ENCODE results near the gene TGIF1.
A peak's percentile ranks its signal among the peaks of the same experiment; 100 is the strongest.

Gene TGIF1

GRCh38 chr18:3486512-3486911 is 36.5 kb downstream of the TGIF1 start:
- no peak for DNase-seq

DNA sequence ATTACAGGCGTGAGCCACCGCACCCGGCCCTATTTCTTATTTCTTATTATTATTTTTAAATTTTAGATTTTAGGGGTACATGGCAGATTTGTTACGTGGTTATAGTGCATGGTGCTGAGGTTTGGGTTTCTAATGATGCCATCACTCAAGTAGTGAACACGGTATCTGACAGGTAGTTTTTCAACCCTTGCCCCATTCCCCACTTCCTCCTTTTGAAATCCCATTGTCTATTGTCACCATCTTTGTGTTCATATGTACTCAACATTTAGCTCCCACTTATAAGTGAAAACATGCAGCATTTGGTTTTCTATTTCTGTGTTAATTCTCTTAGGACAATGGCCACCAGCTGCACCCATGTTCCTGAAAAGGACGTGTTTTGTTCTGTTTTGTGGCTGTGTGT is 39.5 kb downstream of the TGIF1 start:
- no peak for DNase-seq

GRCh38 chr18:3491981-3492555 is 42.1 kb downstream of the TGIF1 start:
- no peak for DNase-seq

DNA sequence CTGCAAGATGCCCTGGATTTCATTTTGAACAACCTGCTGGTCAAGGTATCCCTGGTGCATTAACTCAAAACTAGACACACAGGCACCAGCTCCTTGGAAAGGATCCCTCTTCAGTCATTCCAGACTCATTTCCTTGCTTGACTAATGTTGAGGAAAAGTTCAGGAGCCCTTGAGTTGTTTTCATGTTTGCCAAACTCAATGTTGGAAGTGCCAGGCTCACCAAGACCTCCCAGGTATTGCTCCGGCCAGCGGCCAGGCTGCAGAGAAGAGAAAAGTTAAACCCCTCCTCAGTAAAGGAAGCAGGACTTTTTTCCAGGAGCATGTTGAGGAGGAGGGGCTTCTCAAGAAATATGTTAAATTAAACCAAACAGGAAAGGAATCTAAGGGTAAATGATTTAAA is 42.7 kb downstream of the TGIF1 start:
- no peak for DNase-seq

DNA sequence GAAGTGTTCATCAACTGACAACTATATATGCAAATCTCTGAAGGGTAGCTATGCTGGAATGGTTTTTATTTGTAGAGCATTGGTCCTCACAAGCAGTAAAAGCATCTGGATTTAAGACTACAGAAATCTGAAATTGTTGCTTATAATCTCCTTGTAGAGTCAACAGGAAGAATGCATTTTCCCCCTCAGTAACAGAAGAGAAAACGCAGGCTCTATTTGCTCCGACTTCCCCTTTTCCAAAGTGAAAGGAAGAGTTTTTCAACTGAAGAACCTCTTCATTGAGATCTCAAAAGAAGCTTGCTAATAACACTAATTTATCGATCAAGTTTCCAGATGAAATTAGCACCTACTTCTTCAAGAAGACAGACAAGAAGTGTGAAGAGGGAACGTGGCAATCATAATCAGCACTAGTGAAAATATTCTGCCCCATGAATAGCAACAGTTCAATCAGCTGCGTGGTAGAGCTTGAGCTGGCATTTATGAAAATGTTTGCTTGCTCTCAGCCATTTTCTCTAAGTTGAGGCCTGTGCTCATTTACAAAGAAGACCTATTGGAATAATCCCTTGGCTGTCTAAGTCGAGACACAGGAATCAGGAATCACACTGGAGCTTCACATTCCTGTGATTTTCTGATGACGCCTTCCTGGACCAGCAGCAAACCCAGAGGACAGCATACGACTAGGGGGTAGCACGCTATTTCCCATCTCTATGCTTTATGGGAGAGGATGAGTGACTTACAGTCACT is 43.7 kb downstream of the TGIF1 start:
- no peak for DNase-seq

- DNase-seq, result no peak
Observed at GRCh38 chr18:3494245-3494526, 44.2 kb downstream of the TGIF1 start.

GRCh38 chr18:3494569-3494968 is 44.6 kb downstream of the TGIF1 start:
- no peak for DNase-seq

GRCh38 chr18:3495691-3496430 is 45.9 kb downstream of the TGIF1 start:
- DNase-seq, result no peak

DNA sequence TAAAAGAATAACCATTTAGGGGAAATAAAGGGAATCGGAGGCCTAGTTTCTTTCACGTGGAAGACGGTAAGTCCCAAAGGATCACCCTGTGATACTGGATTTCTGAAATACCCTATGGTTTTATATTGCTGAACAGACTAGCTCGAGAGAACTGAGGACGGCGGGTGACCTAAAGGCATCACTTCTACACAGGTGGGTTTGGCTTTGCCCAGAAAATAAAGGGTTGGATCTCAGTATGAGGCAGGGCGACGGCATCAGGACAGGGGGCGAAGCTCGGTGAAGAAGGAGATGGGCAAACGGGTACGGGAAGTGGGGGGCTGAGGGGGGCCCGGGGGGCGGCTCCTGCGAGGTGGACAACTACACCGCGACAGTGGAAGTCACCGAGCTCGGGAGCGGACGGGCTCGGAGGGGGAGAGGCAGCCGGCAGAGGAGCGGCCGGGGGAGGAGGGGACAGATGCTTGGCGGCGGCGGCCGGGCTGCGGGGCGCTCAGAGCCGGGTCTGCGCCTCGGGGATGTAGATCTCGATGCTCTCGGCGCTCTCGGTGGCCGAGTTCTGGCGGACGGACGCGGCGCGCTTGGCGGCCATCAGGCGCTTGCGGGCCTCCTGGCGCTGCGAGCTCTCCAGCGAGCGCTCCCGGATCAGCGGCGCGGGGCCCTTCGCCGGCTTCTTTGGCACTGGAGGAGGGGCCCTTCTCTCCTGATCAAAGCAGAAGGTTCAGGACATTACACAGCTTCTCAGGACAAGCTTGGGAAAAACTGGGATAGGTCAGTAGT is 48.9 kb downstream of the TGIF1 start:
- no peak for DNase-seq

DNA sequence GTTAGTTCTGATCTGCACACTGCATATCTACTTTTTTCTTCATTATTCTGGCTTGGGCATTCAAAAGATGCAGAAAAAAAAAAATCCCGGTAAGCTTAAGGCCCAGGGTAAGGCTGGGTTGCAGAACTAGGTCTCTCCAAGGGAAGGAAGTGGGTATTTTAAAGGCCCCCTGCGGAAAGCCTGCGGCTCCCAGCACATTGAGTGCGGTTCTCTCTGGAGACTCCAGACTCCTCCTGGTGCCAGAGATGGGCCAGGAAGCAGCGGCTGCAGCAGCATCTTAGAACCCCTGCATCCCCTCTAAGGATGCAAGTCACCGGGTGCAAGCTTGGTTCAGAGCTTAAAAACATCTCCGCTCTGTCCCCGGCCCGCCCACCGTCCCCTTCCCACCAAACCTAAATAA is 49.5 kb downstream of the TGIF1 start:
- DNase-seq, result no peak

- no peak for DNase-seq
Observed at GRCh38 chr18:3500016-3500415, 50.0 kb downstream of the TGIF1 start.

GRCh38 chr18:3502650-3503049 is 52.7 kb downstream of the TGIF1 start:
- DNase-seq, result no peak

DNA sequence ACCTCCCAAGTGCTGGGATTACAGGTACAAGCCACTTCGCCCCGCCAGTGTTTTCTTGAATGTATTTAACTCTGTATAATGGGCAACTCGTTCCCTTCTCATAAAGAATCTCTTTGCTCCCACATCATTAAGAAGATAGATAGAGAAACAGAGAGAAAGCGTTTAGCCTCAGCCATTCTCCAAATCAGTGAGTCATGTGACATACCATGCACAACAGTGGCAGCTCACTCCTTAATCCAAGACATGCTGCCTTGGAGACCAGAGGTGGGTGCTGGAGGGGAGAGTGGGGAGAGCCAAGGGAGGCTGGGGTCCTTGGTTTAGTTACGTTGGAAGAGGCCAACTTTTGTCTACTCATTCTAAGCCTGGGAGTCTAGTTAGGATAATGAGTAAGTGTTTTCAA is 54.7 kb downstream of the TGIF1 start:
- no peak for DNase-seq

- peak; percentile 30 for DNase-seq
Observed at GRCh38 chr18:3508576-3509549, 58.9 kb downstream of the TGIF1 start.
